Ramos (cell line): ENCODE data around the gene OR5W2.
"Not testable (repeated sequence)": the region's sequence is repeated elsewhere in the genome, so short reads cannot be mapped to it uniquely, and the experiment has no call there.

Experiments
- in situ Hi-C: fragments of 300-500 bp; cut with MboI; formaldehyde crosslinking; loops from one replicate; pipeline ENCODE4 v1.14.3; 2022; ENCODE audit warnings: low sequenced_read_pairs; ENCODE audit not compliant: unreplicated experiment

Gene OR5W2

GRCh38 chr11:55914482-55914881, at the start of gene OR5W2:
Gene OR5W2, minus strand, starts transcription at chr11:55914582. Its CDS starts 0 bp downstream, at chr11:55914582.
- in situ Hi-C loops: no loop called here

- in situ Hi-C loops: no loop called here
Observed at GRCh38 chr11:55956521-55956920, 42.1 kb upstream of the OR5W2 start.

- in situ Hi-C loops: loop anchor here (25.0 kb wide), 1 partner anchor 838 kb away; no protein-coding TSS in a partner anchor
Observed at GRCh38 chr11:55949330-55949729, 34.9 kb upstream of the OR5W2 start.

- in situ Hi-C loops: loop anchor here (25.0 kb wide), 1 partner anchor 844 kb away; no protein-coding TSS in a partner anchor
Observed at GRCh38 chr11:55942785-55943392, 28.5 kb upstream of the OR5W2 start.

GRCh38 chr11:55936300-55936699, 21.9 kb upstream of the OR5W2 start, which contains the start of gene OR5I1:
Gene OR5I1, minus strand, starts transcription at chr11:55936400. Its CDS starts 0 bp downstream, at chr11:55936400.
- in situ Hi-C loops: loop anchor here (25.0 kb wide), 1 partner anchor 851 kb away; no protein-coding TSS in a partner anchor

GRCh38 chr11:55920537-55920936, 6.2 kb upstream of the OR5W2 start:
- in situ Hi-C loops: no loop called here

- in situ Hi-C loops: no loop called here
Observed at GRCh38 chr11:55902308-55902707, 12.1 kb downstream of the OR5W2 start.

GRCh38 chr11:55895216-55895615, 19.2 kb downstream of the OR5W2 start:
- in situ Hi-C loops: no loop called here

- in situ Hi-C loops: not testable (repeated sequence)
Observed at GRCh38 chr11:55885481-55885880, 28.9 kb downstream of the OR5W2 start.

GRCh38 chr11:55884995-55885394, 29.4 kb downstream of the OR5W2 start:
- in situ Hi-C loops: not testable (repeated sequence)

- in situ Hi-C loops: not testable (repeated sequence)
Observed at GRCh38 chr11:55882997-55883396, 31.4 kb downstream of the OR5W2 start, which contains the start of gene TRIM51. Gene TRIM51, plus strand, starts transcription at chr11:55883297. Its CDS starts 2,132 bp downstream, at chr11:55885429.

GRCh38 chr11:55873146-55873545, 41.2 kb downstream of the OR5W2 start:
- in situ Hi-C loops: not testable (repeated sequence)

GRCh38 chr11:55872731-55873130, 41.7 kb downstream of the OR5W2 start:
- in situ Hi-C loops: not testable (repeated sequence)

GRCh38 chr11:55867354-55867753, 47.0 kb downstream of the OR5W2 start:
- in situ Hi-C loops: not testable (repeated sequence)
